Panc1 (cell line): ENCODE data around the gene TPT1. TPM values are rescaled to one million over a fixed set of nuclear protein-coding genes. Genes with fewer than 3 reads are reported as not detected.

Source experiments
- ATAC-seq: fragments of 200-7000 bp; cut with Tn5 transposase; 2 replicates; pipeline ENCODE4 v1.9.1; 2020; ENCODE audit warnings: mild to moderate bottlenecking, moderate library complexity
- BruUV-seq: library from RNA; stranded (reverse); fragments of 400-500 nt; replicated peaks from 2 replicates; lab custom pipeline; 2021; lab: Mats Ljungman, UMichigan
- CTCF ChIA-PET: fragments of 300-600 bp; sonication (Branson Sonifier 250); formaldehyde crosslinking; loops from one replicate; lab custom pipeline; 2022; ENCODE audit warnings: antibody characterized with exemption; lab: Charles Lee
- POLR2A ChIA-PET: fragments of 300-600 bp; sonication (Branson Sonifier 250); formaldehyde crosslinking; loops from one replicate; lab custom pipeline; 2022; ENCODE audit warnings: antibody characterized with exemption; lab: Charles Lee
- DNase-seq: peaks from one replicate; pipeline ENCODE4 v3.0.0-alpha.2; 2010; ENCODE audit warnings: low read depth, low spot score
- H3K27ac ChIP-seq: 2 replicates; pipeline ENCODE4 v1.5.1; 2011; ENCODE audit warnings: mild to moderate bottlenecking, low read length, inconsistent platforms
- H3K27me3 ChIP-seq: fragments of 200-500 bp; sonication (Bioruptor generic); 2 replicates; pipeline ENCODE4 v1.6.0; 2014; ENCODE audit warnings: low read length, inconsistent platforms; ENCODE audit not compliant: control insufficient read depth, insufficient read depth
- H3K36me3 ChIP-seq: fragments of 200-500 bp; sonication (Bioruptor generic); 2 replicates; pipeline ENCODE4 v1.5.1; 2014; ENCODE audit warnings: inconsistent platforms, mild to moderate bottlenecking, low read length, moderate library complexity; ENCODE audit not compliant: control insufficient read depth, insufficient read depth
- H3K4me1 ChIP-seq: 2 replicates; pipeline ENCODE4 v1.5.1; 2011; ENCODE audit warnings: inconsistent platforms, mild to moderate bottlenecking, low read length, moderate library complexity; ENCODE audit not compliant: control insufficient read depth, insufficient read depth
- H3K4me3 ChIP-seq, 2 experiments: 2 replicates each; pipeline ENCODE4 v1.5.1; 2011 to 2012; ENCODE audit warnings: low read depth in 2 of 2, low read length in 2 of 2, mild to moderate bottlenecking in 2 of 2, inconsistent platforms in 1 of 2, moderate library complexity in 1 of 2
- H3K9me3 ChIP-seq: fragments of 200-500 bp; sonication (Bioruptor generic); 2 replicates; pipeline ENCODE4 v1.5.1; 2014; ENCODE audit warnings: low read depth, mild to moderate bottlenecking, inconsistent platforms, low read length, moderate library complexity; ENCODE audit not compliant: control insufficient read depth, insufficient read depth
- POLR2AphosphoS5 ChIP-seq: IDR thresholded peaks from 2 replicates; pipeline ENCODE4 v1.6.1; 2012; ENCODE audit warnings: mild to moderate bottlenecking, low read depth, low read length, moderate library complexity
- REST ChIP-seq, 2 experiments: IDR thresholded peaks; 2 replicates each; pipeline ENCODE4 v1.6.1; 2011 to 2012; ENCODE audit warnings: low read depth in 2 of 2, control low read depth in 1 of 2, low read length in 1 of 2, mild to moderate bottlenecking in 1 of 2, moderate library complexity in 1 of 2; ENCODE audit not compliant: insufficient read depth in 1 of 2
- SIN3A ChIP-seq: IDR thresholded peaks from 2 replicates; pipeline ENCODE4 v1.6.1; 2012; ENCODE audit warnings: low read depth, mild to moderate bottlenecking, low read length, moderate library complexity, borderline replicate concordance; ENCODE audit not compliant: insufficient read depth
- TCF7L2 ChIP-seq: IDR thresholded peaks from 2 replicates; pipeline ENCODE4 v1.6.1; 2011; ENCODE audit warnings: mild to moderate bottlenecking, low read depth, low read length, inconsistent platforms
- in situ Hi-C: cut with HindIII; loops from 2 replicates; pipeline ENCODE4 v1.10.0; 2016; ENCODE audit warnings: low sequenced_read_pairs, low pct_unique_long_range_greater_than_20kb
- intact Hi-C: fragments of 100-400 bp; cut with micrococcal nuclease; formaldehyde crosslinking; loops from one replicate; pipeline ENCODE4 v1.10.0; 2022; ENCODE audit not compliant: unreplicated experiment
- total RNA-seq: library from RNA; stranded (reverse); gene quantifications from one replicate; pipeline ENCODE4 v1.2.1, GENCODE V29; 2021; ENCODE audit not compliant: unreplicated experiment
- TF ChIP-seq, protein P1 (sequence below): fragments of 450-650 bp; IDR thresholded peaks from 2 replicates; pipeline ENCODE4 v1.5.1; 2017; ENCODE audit warnings: mild to moderate bottlenecking

The TPT1 gene
- total RNA-seq, 1 experiment from 2014 or later, result 939 TPM

GRCh38 chr13:45292176-45292575, 48.8 kb downstream of the TPT1 start:
- ATAC-seq, result peak; percentile 71
- Histone ChIP-seq H3K27me3 (no peaks in the 10 kb centered on the region), H3K27ac (no peak overlapping the region), H3K9me3 (no peaks in the 10 kb centered on the region), H3K4me3 (no peak overlapping the region), H3K36me3 (no peaks in the 10 kb centered on the region), H3K4me1 (no peaks in the 10 kb centered on the region)
- ChIA-PET POLR2A (no interaction called here), CTCF (no interaction called here)
- DNase-seq, result no peak
- in situ Hi-C loops, result no loop called here
- intact Hi-C loops, result no loop called here
- BruUV-seq, result no TSS peak
- TF ChIP-seq POLR2AphosphoS5, result no peak
- no peak for TF ChIP-seq SIN3A
- TF ChIP-seq TCF7L2, result no peak
- TF ChIP-seq, protein P1, sequence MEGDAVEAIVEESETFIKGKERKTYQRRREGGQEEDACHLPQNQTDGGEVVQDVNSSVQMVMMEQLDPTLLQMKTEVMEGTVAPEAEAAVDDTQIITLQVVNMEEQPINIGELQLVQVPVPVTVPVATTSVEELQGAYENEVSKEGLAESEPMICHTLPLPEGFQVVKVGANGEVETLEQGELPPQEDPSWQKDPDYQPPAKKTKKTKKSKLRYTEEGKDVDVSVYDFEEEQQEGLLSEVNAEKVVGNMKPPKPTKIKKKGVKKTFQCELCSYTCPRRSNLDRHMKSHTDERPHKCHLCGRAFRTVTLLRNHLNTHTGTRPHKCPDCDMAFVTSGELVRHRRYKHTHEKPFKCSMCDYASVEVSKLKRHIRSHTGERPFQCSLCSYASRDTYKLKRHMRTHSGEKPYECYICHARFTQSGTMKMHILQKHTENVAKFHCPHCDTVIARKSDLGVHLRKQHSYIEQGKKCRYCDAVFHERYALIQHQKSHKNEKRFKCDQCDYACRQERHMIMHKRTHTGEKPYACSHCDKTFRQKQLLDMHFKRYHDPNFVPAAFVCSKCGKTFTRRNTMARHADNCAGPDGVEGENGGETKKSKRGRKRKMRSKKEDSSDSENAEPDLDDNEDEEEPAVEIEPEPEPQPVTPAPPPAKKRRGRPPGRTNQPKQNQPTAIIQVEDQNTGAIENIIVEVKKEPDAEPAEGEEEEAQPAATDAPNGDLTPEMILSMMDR, result no peak
- TF ChIP-seq REST (IDR thresholded peaks at IDR 0.05; ENCODE audit: insufficient read depth in 1 of 2, low read depth in 2 of 2, low read length in 1 of 2), result no peak

DNA sequence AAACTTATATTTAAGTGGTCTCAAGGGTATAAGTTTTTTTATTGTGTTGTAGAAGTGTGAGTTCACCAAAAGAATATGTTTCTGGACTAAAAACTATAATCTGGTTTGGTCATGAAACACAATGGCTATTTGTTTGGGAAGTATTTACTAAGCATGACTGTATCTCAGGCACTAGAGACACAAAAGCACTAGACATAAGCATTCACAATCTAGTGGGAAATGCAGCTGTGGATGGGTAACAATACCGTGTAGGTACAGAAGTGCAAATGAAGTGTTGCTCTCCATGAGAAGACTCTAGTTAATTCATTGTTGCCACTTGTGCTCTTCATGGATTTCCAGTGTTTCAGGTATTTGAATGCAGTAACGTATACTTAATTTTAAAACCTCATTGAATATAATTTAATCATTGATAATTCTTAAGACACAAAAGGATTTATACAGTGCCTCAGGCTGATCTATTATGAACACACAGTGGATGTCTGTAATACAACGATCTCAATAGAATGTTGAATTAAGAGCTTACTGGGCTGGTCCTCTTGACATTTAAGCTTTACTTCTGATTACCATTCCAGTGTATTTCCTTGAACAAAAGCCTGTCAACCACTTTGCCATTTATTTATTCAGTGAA, 50.9 kb downstream of the TPT1 start:
- no peak for DNase-seq
- in situ Hi-C loops, result no loop called here
- H3K4me3 ChIP-seq, result no peak overlapping the region
- no peaks in the 10 kb centered on the region for H3K27me3 ChIP-seq
- CTCF ChIA-PET, result no interaction called here
- no peak for ATAC-seq
- no peaks in the 10 kb centered on the region for H3K36me3 ChIP-seq
- intact Hi-C loops, result no loop called here
- no peak overlapping the region for H3K27ac ChIP-seq
- POLR2A ChIA-PET, result no interaction called here
- no TSS peak for BruUV-seq
- TF ChIP-seq TCF7L2 (no peak), SIN3A (no peak), POLR2AphosphoS5 (no peak), REST (IDR thresholded peaks at IDR 0.05; ENCODE audit: insufficient read depth in 1 of 2, low read depth in 2 of 2, low read length in 1 of 2) (no peak)
- no peaks in the 10 kb centered on the region for H3K4me1 ChIP-seq
- no peaks in the 10 kb centered on the region for H3K9me3 ChIP-seq

Other genes starting within 250 kb of the TPT1 start
- gene GTF2F2, start 220.7 kb downstream of the TPT1 start, total RNA-seq, result 21.7 TPM
- not detected for gene KCTD4, start 140.1 kb downstream of the TPT1 start, total RNA-seq
- gene SLC25A30, start 77.2 kb upstream of the TPT1 start, total RNA-seq, result 26.8 TPM
- gene COG3, start 123.8 kb upstream of the TPT1 start, total RNA-seq, result 13.6 TPM